GM19193 (cell line): ENCODE data around the gene COL16A1.

Experiments used
- POLR2A ChIP-seq: IDR thresholded peaks from 4 replicates; pipeline ENCODE4 v1.6.1; 2011; ENCODE audit not compliant: insufficient read depth, insufficient read length; ENCODE audit errors: extremely low read depth

The COL16A1 gene

DNA sequence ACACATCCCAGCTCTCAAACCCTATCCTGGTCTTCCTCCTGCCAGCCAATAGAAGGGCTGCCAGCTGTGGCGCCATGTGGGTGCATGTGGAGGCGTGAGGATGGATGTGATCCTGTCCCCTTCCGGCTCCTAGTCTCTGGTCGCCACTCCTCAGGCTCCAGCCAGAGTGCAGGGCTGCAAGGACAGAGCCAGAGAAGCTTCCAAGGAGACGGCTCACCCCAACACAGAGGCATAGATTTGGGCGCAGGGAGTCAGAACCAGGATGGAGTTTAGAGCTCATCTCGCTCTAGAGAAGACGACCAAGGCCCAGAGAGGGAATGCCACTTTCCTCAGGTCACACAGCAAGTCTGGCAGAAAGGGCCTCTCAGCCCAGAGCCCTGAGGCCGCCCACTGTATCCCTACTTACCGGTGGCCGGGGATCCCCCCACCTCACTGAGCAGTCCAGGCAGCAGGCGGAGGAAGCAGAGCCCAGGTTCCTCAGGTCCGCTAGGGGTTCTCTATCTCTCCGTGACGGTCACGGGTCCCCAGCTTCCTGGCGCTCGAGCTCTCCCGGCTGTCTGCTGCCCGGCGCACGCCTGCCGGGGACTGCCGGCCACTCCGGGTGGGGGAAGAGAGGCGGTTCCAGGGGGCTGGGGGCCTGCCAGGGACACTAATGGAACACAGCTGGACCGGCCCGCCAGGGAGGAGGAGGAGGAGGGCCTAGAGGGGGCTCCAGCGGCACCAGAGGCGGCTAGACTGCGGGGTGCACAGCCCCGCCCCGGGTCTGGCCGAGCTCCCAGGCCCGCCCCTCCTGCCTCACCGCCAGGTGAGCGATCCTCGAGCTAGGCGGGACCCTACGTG is at the start of gene COL16A1:
TSS of gene COL16A1 (minus strand) at position 587 of the 840 bp plus-strand sequence. CDS start 1,824 bp downstream, outside the sequence.
- no peak for TF ChIP-seq POLR2A

DNA sequence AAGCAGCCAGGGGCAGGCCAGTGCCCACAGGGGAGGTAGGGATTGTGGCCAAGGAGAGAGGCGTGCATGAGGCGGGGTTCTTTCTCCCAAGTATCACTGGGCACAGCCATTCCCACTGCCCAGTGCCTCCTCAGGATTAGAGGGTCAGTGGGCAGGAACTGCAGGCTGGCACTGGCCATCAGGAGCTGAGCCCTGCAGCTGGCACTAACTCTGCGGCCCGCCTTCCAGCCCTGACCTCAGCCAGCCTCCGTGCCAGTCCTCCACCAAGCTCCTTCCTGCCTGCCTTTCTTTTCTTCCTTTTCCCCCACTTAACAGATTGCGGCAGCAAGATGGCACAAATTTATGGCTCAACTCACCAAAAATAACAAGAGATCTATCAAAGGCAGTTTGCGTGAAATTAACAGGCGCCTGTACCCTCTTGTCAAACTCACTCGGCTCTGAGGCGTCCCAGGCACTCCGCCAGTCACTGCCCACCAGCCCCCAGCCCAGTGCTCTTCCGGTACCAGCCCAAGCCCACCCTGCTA is 49.2 kb upstream of the COL16A1 start:
- TF ChIP-seq POLR2A: no peak

DNA sequence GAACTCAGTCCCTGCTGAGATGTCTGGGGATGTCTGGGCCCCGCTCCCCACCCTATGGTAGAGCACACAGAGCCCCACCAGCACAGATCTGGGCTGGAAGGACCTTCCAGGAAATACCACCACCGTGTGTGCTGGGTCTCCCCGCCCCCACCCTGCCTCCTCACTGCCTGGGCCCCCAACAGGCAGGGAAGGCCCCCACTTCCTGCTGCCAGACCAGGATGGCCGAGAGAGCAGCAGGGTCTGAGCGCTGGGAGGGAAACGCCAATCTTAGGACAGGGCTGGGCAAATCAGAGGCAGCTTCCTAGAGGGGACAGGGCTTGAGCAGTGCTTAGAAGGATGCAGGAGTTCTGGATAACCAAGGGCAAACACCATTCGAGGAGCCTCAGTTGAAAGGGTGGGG is 48.4 kb upstream of the COL16A1 start:
- no peak for TF ChIP-seq POLR2A

DNA sequence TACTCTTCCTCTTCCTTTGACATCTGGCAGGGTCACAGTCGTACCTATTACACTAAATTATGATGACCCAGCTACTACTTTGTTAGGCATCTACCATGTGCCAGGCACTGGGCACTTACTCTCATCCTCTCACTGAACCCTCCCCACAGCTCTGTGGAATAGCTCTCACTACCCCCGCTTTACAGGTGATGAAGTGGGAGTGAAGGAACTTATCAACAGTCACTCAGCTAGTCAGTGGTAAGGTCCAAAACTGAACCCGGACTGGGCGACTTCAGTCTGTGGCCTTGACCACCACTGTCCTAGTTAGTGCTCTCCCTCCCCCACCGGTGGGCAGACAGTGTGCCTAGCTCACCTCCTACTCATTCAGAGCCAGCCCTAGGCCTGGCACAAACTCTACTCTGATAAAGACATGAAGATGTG is 48.0 kb upstream of the COL16A1 start:
- no peak for TF ChIP-seq POLR2A

DNA sequence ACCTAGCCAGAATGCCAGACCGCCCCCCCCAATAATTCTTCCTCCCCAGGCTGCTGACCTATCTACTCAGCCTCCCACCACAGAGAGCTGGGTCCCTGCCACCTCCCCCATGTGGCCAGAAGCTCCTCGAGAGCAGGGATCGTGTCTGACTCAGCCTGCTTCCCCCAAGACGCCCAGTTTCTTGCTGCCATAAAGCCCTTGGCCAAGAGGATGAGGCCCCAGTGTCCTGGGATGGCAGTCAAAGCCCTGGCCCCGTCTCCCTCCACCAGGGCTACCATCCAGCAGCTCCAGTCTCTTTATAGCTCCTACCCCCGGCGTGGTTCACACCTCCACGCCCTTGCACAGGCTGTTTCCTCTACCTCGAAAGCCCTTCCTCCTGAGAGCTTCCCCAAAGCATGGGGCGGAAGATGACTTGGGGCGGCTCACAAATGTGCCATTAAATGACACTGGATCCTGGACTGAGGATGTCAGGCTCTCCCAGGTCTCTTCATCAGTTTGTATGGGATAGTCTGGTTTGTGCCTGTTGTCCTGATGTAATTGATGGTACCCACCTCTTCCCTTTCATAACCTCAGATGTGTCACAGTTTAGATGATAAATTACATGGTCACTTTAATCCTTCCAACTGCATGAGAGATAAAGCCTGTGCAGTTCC is 47.2 kb upstream of the COL16A1 start:
- TF ChIP-seq POLR2A: no peak

DNA sequence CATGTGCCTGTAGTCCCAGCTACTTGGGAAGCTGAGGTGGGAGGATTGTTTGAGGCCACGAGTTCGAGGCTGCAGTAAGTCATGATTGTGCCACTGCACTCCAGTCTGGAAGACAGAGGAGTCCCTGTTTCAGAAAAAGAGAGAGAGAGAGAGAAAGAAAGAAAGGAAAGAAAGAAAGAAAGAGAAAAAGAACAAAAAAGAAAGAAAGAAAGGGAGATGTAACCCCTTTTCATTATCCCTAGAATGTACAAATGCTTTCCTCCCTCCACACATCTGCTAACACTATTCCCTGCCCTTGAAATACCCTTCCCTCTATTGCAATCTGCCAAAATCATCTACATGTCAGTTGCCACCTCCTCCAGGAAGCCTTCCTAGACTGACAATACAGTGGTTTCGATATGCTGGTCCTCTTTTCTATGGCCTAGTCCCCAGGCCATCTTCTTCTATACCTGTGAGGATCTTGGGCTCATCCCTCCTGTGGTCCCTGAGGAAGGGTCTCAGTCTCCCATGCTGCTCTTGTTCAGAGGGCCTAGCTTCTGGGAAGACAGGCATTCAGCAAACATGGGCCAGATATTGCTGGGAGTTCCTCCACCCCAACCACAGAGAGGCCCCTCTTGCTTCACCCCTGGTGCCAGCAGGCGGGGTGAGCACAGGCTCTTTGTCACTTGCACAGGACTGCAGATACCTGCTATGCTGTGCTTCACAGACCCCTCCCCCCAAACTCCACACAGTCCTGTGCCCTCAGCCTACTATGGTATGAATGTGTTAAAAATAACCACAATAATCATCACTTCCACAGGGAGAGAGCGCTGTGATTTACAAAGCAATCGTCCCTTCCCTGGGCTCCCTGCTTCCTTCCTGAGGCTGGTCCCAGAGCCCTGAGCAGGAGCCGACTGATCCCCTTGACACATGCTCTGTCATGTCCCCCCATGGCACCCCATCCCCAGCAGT is 46.2 kb upstream of the COL16A1 start:
- TF ChIP-seq POLR2A: no peak

DNA sequence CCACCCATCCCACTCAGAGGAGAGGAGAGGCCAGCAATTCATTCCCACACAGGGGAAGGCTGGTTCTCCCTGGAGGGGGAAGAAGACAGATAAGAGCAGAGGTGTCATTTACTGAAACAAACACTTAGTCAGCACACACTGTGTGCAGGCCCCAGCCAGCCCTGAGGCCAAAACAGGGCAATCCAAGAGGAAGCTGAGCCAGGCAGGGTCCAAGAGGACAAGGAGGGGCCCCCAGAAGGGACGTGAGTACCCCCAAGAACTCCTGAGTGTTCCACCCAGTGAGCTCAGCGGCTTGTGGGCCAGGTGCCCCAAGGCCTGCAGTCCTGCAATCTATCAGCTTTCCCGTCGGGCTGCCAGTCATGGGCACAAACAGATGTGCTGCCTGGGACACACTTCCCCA is 44.5 kb upstream of the COL16A1 start:
- no peak for TF ChIP-seq POLR2A

DNA sequence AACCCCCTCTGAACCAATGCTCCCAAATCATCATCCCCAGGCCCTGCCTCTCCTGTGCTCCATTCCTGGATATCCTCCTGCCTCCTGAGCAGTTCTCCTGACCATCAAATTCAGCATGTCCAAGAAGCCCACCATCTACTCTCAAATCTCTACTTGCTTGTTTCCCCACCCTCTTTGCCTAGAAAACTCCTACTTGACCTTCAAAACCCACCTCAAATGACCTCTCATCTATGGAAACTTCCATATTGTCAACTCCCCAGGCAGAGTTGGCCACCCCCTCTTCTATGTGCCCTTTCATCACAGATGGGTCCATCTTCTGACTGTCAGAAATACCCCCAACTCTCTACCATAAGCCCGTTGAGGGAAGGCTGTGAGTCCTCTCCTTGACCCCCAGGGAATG is 43.5 kb upstream of the COL16A1 start:
- TF ChIP-seq POLR2A: no peak

DNA sequence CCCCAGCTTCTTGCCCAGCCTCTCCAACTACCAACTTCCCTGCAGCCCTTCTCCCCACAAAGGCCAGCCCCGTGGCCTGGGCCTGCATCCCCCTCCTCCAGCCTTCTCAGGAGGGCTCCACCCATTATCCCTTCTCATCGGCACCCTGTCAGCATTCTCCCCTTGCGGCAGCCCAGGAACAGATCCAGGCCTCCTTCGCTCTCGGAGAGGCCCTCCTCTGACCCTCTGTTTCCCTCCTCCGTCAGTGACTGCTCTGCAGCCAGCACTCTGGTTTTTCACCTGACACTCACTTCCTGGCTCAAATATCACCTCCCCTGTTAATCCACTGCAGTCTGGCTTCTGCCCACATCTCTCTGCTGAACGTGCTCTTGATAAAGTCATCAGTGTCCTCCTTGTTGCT is 42.9 kb upstream of the COL16A1 start:
- no peak for TF ChIP-seq POLR2A

DNA sequence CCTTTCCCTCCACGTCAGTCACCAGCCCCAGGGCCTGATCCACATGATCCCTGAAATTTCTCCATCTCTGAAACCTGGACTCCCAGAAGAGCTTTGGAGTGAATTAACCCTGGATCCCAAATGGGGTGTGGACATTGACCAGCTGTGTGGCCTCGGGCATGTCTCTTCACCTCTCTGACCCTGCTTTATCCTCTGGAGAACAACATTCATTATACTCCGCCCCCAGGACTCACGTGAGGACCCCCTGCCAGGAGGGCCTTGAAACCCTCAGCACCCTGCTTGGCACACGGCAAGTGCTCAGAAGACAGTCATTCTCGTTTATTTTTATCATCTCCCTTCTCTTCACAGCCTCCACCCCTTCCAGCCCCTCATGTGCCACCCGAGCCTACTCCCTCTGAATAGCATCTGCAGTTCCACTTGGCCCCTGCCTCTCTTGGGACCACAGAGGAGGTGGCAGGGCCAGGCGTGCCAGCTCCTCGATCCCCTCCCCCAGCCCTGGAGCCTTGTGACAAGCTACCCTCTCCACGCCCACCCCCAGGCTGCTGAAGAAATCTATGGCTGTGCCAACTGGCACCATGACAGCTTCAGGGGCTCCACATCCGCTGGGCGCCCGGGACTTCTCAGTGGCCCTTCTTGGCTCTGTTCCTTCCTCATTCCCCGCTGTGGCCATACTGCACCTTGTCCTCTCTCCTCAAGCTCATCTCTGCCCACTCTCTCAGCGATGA is 42.3 kb upstream of the COL16A1 start:
- TF ChIP-seq POLR2A: no peak

DNA sequence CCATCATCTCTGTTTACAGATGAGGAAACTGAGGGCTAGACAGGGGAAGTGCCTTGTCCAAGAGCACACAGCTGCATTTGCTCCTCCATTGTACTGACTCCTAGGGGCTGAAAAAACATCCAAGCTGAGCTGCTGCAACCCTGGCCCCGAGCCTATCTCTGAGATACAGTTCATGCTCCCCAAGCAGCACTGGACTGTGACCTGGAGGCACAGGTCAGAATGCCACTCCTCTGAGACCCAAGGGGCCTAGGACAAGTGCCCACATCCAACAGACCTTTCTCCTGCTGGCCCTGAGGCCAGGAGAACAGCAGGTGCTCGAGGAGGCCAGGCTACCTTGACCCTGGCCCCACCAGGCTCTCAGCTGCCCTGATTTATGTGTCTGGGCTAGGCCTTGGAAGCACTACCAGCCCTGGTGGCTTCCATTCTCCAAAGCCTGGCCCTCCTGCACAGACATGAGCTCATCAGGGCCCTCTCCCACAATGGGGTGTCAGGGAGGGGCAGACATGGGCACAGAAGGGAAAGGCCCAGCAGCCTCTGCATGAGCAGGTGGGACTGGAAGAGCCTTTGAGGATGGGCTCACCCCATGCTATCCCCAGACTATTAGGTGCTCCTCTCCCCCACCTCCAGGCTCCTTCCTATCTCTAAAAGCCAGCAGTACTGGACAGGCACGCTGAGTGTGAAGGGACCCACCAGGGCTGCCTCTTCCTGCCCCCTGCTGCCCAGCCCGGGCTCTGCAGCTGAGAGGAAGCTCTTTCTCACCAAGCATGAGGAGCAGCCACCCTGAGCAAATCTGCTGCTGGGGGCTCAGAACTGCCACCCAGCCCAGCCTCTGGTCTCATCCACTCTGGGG is 41.5 kb upstream of the COL16A1 start:
- TF ChIP-seq POLR2A: no peak

DNA sequence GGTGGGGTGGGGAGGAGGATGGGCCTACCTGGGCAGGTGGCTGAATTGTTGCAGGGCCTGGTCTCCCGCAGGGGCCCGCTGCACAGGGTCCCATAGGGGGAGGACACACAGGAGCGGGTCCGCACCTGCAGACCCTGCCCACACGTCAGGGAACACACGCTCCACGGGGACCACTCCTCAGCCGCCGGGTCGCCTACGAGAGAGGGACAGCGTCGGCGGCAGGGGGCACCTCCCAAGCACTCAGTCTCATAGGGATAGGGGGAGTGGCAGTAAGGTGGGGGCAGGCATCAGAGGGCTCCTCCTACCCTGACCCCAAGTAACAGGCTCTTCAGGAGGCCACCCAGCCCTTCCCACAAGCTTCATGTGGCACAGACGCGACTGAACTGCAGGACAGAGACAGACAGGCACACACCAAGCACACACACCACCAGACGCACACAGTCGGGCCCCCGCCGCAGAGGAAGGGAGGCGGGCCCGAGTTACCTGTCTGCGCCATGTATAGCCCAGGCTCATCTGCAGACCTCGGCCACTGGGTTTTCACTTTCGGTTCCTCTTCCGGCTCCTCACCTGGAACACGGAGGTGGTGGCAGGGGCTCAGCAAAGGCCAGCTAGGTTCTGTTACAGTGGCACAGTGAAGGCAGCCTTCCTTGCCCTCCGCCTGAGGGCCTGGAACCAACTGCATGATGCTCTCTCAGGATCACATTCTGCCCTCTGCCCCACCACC is 40.5 kb upstream of the COL16A1 start:
- TF ChIP-seq POLR2A: no peak
